HepG2 (cell line): ENCODE measurements around the gene PSMB8. TPM values are rescaled to one million over a fixed set of nuclear protein-coding genes. Genes with fewer than 3 reads are reported as not detected.

ENCODE experiments used
- AGO2 ChIP-seq: fragments of 200-400 bp; formaldehyde crosslinking; optimal IDR thresholded peaks from 2 replicates; pipeline ENCODE3; 2017; ENCODE audit warnings: mild to moderate bottlenecking, low read depth, low read length, moderate library complexity
- CREBL2 ChIP-seq: sonication (generic); formaldehyde crosslinking; IDR thresholded peaks from 2 replicates; pipeline ENCODE4 v1.8.1; 2023; ENCODE audit warnings: missing genetic modification reagents, mild to moderate bottlenecking, borderline replicate concordance
- DPF2 ChIP-seq: sonication (generic); formaldehyde crosslinking; IDR thresholded peaks from 2 replicates; pipeline ENCODE4 v1.4.0; 2020; ENCODE audit warnings: mild to moderate bottlenecking, low read depth, missing genetic modification reagents, borderline replicate concordance
- HNRNPLL ChIP-seq: fragments of 200-400 bp; formaldehyde crosslinking; IDR thresholded peaks from 2 replicates; pipeline ENCODE4 v1.6.1; 2017; ENCODE audit warnings: mild to moderate bottlenecking, low read depth, low read length; ENCODE audit not compliant: poor library complexity, severe bottlenecking
- IKZF4 ChIP-seq: sonication (generic); formaldehyde crosslinking; IDR thresholded peaks from 2 replicates; pipeline ENCODE4 v1.5.1; 2020; ENCODE audit warnings: borderline replicate concordance, mild to moderate bottlenecking, low read depth, missing genetic modification reagents; ENCODE audit errors: not compliant biosample characterization
- JARID2 ChIP-seq: sonication (generic); formaldehyde crosslinking; IDR thresholded peaks from 2 replicates; pipeline ENCODE4 v1.8.1; 2023; ENCODE audit warnings: missing genetic modification reagents, inconsistent platforms; ENCODE audit not compliant: insufficient replicate concordance
- JUNB ChIP-seq: sonication (generic); formaldehyde crosslinking; IDR thresholded peaks from 2 replicates; pipeline ENCODE4 v1.8.0; 2022; ENCODE audit warnings: missing genetic modification reagents, mild to moderate bottlenecking, borderline replicate concordance
- KMT2A ChIP-seq: sonication (generic); formaldehyde crosslinking; IDR thresholded peaks from 2 replicates; pipeline ENCODE4 v1.4.0; 2020; ENCODE audit warnings: missing genetic modification reagents
- NR2F2 ChIP-seq: IDR thresholded peaks from 2 replicates; pipeline ENCODE4 v1.6.1; 2012; ENCODE audit warnings: low read depth, inconsistent platforms, borderline replicate concordance
- TERF1 ChIP-seq: sonication (generic); formaldehyde crosslinking; IDR thresholded peaks from 2 replicates; pipeline ENCODE4 v1.8.0; 2022; ENCODE audit warnings: mild to moderate bottlenecking, missing genetic modification reagents, moderate library complexity
- XBP1 ChIP-seq: sonication (generic); formaldehyde crosslinking; IDR thresholded peaks from 2 replicates; pipeline ENCODE4 v1.5.0; 2020; ENCODE audit warnings: missing genetic modification reagents
- ZBTB1 ChIP-seq: sonication (generic); formaldehyde crosslinking; IDR thresholded peaks from 2 replicates; pipeline ENCODE4 v1.4.0; 2020; ENCODE audit warnings: missing genetic modification reagents, borderline replicate concordance
- ZFP36L2 ChIP-seq: sonication (generic); formaldehyde crosslinking; IDR thresholded peaks from 2 replicates; pipeline ENCODE4 v1.4.0; 2020; ENCODE audit warnings: missing genetic modification reagents
- ZNF18 ChIP-seq: sonication (generic); formaldehyde crosslinking; IDR thresholded peaks from 2 replicates; pipeline ENCODE4 v1.8.0; 2022; ENCODE audit warnings: mild to moderate bottlenecking, missing genetic modification reagents; ENCODE audit not compliant: insufficient replicate concordance
- ZNF234 ChIP-seq: sonication (generic); formaldehyde crosslinking; conservative IDR thresholded peaks from 2 replicates; pipeline ENCODE4 v1.5.1; 2020; ENCODE audit warnings: mild to moderate bottlenecking, missing genetic modification reagents
- ZNF34 ChIP-seq: sonication (generic); formaldehyde crosslinking; IDR thresholded peaks from 2 replicates; pipeline ENCODE4 v1.4.0; 2020; ENCODE audit warnings: mild to moderate bottlenecking, missing genetic modification reagents, borderline replicate concordance
- ZNF552 ChIP-seq: sonication (generic); formaldehyde crosslinking; IDR thresholded peaks from 2 replicates; pipeline ENCODE4 v1.9.0; 2022; ENCODE audit warnings: missing genetic modification reagents, mild to moderate bottlenecking, borderline replicate concordance
- ZNF557 ChIP-seq: sonication (generic); formaldehyde crosslinking; IDR thresholded peaks from 2 replicates; pipeline ENCODE4 v1.4.0; 2020; ENCODE audit warnings: missing genetic modification reagents
- ZNF709 ChIP-seq: sonication (generic); formaldehyde crosslinking; IDR thresholded peaks from 2 replicates; pipeline ENCODE4 v1.5.0; 2020; ENCODE audit warnings: mild to moderate bottlenecking, missing genetic modification reagents
- polyA plus RNA-seq, 8 experiments: library from polyadenylated mRNA; depleted of rRNA in 3 of 8; stranded (reverse) in 7 of 8; unstranded in 1 of 8; fragments of >200 nt; fragmentation: Illumina TruSeq in 4 of 8; extraction: Trizol in 4 of 8; gene quantifications; 2 replicates each; pipeline versions ENCODE4 v1.2.1 to v1.2.3, GENCODE V29; 2011 to 2016; ENCODE audit warnings: low read depth in 4 of 8, missing spikeins in 1 of 8, mixed read lengths in 1 of 8; ENCODE audit not compliant: insufficient read depth in 1 of 8
- total RNA-seq, 5 experiments: library from RNA; depleted of rRNA; stranded (reverse); fragments of >200 nt; fragmentation: Illumina TruSeq; extraction: Trizol; gene quantifications; 2 replicates each; pipeline ENCODE4 v1.2.3, GENCODE V29; 2016; ENCODE audit warnings: low read depth in 1 of 5
- TF ChIP-seq, protein P1 (sequence below): sonication (generic); formaldehyde crosslinking; IDR thresholded peaks from 2 replicates; pipeline ENCODE4 v1.4.0; 2020; ENCODE audit warnings: mild to moderate bottlenecking, missing genetic modification reagents, borderline replicate concordance
- TF ChIP-seq, protein P2 (sequence below): sonication (generic); formaldehyde crosslinking; IDR thresholded peaks from 2 replicates; pipeline ENCODE4 v1.8.1; 2023; ENCODE audit warnings: mild to moderate bottlenecking, inconsistent platforms, moderate library complexity, missing genetic modification reagents, borderline replicate concordance

PSMB8 gene
- total and polyA plus RNA-seq, 2 of the 13 experiments (the other 11 are each of a cell fraction or from before 2014, with no cell fraction given): 30.7 to 64.7 TPM

DNA sequence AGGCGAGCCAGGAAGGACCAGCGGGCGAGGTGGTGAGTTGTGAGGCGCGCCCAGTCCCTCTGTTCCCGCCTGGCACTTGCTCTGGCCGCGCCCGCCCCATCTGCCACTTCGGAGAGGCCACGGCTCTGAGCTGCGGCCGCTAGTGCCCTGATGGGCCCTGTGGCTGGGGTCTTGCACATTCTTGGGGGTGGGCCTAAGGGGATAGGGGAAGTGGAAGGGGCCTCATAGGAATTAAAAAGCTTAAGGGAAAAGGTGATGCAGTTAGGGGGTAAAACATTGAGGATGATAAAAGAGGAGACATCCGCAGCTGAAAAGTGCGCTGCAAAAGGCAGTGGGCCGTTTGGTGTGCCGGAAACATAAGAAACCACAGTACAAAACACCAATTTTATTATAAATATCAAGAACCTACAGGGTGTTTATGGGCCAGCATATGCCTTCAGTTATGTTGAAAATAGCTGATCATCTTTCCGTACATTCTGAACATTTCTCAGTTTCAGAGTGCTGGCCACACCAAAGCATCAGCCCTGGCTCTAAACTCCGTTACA is 1.1 kb upstream of the PSMB8 start (continued):
- no peak for TF ChIP-seq ZNF18
- TF ChIP-seq, protein P1, sequence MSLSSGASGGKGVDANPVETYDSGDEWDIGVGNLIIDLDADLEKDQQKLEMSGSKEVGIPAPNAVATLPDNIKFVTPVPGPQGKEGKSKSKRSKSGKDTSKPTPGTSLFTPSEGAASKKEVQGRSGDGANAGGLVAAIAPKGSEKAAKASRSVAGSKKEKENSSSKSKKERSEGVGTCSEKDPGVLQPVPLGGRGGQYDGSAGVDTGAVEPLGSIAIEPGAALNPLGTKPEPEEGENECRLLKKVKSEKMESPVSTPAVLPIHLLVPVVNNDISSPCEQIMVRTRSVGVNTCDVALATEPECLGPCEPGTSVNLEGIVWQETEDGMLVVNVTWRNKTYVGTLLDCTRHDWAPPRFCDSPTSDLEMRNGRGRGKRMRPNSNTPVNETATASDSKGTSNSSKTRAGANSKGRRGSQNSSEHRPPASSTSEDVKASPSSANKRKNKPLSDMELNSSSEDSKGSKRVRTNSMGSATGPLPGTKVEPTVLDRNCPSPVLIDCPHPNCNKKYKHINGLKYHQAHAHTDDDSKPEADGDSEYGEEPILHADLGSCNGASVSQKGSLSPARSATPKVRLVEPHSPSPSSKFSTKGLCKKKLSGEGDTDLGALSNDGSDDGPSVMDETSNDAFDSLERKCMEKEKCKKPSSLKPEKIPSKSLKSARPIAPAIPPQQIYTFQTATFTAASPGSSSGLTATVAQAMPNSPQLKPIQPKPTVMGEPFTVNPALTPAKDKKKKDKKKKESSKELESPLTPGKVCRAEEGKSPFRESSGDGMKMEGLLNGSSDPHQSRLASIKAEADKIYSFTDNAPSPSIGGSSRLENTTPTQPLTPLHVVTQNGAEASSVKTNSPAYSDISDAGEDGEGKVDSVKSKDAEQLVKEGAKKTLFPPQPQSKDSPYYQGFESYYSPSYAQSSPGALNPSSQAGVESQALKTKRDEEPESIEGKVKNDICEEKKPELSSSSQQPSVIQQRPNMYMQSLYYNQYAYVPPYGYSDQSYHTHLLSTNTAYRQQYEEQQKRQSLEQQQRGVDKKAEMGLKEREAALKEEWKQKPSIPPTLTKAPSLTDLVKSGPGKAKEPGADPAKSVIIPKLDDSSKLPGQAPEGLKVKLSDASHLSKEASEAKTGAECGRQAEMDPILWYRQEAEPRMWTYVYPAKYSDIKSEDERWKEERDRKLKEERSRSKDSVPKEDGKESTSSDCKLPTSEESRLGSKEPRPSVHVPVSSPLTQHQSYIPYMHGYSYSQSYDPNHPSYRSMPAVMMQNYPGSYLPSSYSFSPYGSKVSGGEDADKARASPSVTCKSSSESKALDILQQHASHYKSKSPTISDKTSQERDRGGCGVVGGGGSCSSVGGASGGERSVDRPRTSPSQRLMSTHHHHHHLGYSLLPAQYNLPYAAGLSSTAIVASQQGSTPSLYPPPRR (CRISPR knock-in tag): no peak
- no peak for TF ChIP-seq JARID2 (CRISPR knock-in tag)
- TF ChIP-seq DPF2: no peak
- TF ChIP-seq HNRNPLL: peak; percentile 36
- TF ChIP-seq IKZF4 (CRISPR knock-in tag): peak; percentile 6
- 0 out of 2 replicates have a peak, but pooled peaks have one; percentile 35 for TF ChIP-seq CREBL2
- TF ChIP-seq ZNF34 (CRISPR knock-in tag): no peak
- no peak for TF ChIP-seq ZBTB1
- TF ChIP-seq, protein P2, sequence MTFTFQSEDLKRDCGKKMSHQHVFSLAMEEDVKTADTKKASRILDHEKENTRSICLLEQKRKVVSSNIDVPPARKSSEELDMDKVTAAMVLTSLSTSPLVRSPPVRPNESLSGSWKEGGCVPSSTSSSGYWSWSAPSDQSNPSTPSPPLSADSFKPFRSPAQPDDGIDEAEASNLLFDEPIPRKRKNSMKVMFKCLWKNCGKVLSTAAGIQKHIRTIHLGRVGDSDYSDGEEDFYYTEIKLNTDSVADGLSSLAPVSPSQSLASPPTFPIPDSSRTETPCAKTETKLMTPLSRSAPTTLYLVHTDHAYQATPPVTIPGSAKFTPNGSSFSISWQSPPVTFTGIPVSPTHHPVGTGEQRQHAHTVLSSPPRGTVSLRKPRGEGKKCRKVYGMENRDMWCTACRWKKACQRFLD: no peak
- TF ChIP-seq KMT2A (CRISPR knock-in tag): no peak
- TF ChIP-seq JUNB (CRISPR knock-in tag): no peak
- TF ChIP-seq XBP1 (CRISPR knock-in tag): no peak
- TF ChIP-seq TERF1 (CRISPR knock-in tag): no peak
- TF ChIP-seq AGO2: peak; percentile 81
- TF ChIP-seq ZFP36L2: no peak
- no peak for TF ChIP-seq ZNF557 (CRISPR knock-in tag)
- no peak for TF ChIP-seq NR2F2
- TF ChIP-seq ZNF552 (CRISPR knock-in tag): no peak
- no peak for TF ChIP-seq ZNF234 (CRISPR knock-in tag)
- TF ChIP-seq ZNF709 (CRISPR knock-in tag): no peak
